Hematopoietic multipotent progenitor cell (in vitro differentiated cells): ENCODE results near the gene POLDIP3. TPM values are rescaled to one million over a fixed set of nuclear protein-coding genes. Genes with fewer than 3 reads are reported as not detected.

Experiments used
- DNase-seq, 3 donors: peaks; one replicate each; pipeline ENCODE4 v3.0.0-alpha.2; 2011 to 2015; ENCODE audit warnings: low read depth in 2 of 3, low spot score in 2 of 3
- total RNA-seq: library from RNA; depleted of rRNA; stranded (reverse); fragments of >200 nt; gene quantifications from one replicate; pipeline ENCODE4 v1.2.3, GENCODE V29; 2012

The POLDIP3 gene, protein sequence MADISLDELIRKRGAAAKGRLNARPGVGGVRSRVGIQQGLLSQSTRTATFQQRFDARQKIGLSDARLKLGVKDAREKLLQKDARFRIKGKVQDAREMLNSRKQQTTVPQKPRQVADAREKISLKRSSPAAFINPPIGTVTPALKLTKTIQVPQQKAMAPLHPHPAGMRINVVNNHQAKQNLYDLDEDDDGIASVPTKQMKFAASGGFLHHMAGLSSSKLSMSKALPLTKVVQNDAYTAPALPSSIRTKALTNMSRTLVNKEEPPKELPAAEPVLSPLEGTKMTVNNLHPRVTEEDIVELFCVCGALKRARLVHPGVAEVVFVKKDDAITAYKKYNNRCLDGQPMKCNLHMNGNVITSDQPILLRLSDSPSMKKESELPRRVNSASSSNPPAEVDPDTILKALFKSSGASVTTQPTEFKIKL
- total RNA-seq: 37.4 TPM

DNA sequence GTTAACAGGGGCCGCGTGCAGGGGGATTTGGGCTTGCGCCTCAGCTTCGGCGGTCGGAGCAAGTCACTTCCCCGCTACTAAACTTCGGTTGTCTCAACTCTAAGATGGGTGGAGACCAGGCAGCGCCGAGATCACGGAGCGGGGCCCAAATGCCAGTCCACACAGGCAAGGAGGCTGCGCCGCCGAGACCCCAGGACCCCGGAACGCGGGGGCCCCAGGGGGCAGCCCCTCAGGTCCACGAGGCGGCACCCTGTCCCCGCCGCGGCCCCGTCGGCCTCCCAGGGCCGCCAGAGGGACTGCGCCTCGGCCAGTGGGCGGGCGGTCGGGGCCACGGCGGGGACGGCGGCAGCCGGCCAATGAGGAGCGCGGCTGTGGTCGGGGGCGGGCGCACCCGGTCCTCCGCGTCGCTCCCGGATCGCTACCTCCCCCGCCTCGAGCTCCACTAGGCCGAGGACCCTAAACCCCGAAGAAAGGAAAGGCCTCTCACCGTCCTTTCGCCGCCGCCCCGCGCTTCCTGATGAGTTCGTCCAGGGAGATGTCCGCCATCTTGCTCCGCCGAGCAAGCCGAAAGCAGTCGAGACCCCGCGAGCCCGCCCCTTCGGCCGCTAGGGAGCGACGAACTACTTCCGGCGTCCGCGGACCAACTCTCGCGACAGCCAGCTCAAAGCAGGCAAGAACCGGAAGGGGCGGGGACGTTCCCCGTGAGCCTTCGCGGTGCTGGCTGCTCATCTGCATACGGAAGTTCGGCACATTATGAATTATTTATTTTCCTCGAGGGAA is at the start of gene POLDIP3:
POLDIP3 (minus strand) TSS at position 572 of the 780 bp plus-strand sequence; CDS start at position 546, 26 bp downstream.
- peak; percentile 96 to 99 (median 99) for DNase-seq

DNA sequence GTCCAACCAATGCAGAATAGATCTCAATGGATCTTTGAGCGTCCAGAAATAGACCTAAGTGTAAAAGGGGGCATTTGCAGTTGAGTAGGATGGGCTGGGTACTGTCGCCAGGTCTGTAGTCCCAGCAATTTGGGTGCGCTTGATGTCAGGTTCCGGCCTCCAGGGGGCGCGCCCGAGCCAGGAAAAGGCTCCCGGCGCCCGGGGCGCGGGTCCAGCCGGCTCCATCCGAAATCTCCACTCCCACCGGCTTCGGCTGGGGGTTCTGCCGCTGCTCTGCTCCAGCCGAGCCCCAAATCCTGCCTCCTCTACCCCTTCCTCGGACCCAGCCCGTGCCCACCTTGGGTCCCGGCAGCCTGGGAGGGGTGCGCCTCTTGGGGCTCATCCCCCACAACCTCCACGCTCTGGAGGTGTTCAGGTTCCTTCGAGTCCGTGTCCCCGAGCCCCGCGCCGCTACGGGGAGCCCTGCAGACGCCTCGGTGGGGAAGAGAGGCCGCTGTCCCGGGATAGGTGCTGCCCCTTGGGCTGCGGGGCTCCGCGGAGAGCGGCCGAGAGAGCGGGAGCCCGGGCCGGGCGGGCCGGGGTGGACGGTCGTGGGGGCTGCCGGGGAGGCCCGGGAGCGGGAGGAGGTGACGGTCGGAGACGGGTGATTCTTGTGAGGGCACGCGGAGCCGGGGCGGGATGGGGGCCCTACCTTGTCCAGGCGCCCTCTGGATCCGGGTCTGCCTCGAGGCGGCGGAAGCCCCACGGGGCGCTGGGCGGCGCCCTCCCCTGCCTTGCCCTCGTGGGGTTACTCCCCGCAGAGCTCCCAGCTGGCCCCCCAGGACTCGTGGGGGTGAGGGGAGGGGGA is 47.5 kb upstream of the POLDIP3 start:
- peak; percentile 62 to 79 (median 66) for DNase-seq

DNA sequence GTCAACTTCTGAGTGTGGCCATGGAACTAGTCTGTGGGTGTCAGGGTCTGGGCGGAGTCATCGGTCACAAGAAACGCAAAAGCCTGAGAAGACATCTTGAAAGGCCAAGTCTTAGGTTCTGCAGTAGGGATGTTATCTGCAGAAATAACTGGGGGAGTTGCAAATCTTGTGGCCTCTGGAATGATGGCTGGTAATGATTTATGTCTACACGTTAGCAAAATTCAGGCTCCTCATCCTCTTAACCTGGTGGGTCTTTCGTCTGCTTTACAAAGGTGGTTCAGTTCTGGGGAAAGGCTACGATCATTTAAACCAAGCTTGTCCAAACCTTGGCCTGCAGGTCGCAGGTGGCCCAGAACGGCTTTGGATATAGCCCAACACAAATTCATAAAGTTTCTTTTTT is 41.9 kb upstream of the POLDIP3 start:
- no peak for DNase-seq

DNA sequence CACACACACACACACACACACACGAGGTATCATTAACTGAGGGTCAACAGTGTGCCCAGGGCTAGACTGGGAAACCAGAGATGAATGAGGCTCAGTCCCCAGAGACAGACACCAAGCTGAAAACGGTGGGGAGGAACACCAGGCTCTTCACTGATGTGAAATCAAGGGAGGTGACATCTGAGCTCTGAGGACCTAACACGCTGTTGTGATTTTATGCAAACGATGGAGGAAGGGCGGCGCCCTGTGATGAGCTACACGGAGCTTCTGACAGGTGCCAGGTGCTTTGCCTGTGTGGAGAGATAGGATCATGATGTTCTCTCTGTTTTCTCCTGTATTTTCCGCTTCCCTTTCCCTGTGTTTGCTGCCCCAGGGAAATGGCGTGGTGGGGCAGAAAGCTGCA is 41.0 kb upstream of the POLDIP3 start:
- no peak for DNase-seq

DNA sequence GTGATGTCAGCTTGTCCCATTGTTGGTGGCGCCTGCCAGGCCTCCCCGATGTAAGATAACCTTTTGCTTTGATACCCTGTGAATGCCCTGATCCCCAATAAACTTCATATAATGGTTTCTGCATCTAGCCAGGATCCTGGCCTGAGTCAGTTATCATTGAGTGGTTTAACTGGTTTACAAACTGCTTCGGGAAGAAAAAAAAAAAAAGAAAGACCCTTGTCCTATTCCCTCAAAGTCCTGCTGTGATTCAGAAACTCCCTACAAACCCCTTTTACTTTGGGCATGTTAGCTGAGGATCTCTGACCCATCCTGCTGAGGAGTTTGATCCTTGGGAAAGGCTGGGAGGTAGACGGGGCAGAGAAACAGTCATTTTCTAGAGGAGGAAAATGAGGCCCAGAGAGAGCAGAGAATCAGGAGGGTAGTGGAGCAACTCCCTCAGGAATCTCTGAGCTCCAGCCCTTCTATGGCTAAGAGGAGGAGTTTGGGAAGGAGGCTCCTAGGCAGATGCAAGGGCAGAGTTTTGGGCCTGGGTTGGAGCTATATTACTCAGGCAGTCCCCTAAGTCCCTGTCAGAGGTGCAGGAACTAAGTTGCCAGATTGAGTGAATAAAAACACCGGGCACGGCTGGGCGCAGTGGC is 39.9 kb upstream of the POLDIP3 start:
- DNase-seq: no peak

DNA sequence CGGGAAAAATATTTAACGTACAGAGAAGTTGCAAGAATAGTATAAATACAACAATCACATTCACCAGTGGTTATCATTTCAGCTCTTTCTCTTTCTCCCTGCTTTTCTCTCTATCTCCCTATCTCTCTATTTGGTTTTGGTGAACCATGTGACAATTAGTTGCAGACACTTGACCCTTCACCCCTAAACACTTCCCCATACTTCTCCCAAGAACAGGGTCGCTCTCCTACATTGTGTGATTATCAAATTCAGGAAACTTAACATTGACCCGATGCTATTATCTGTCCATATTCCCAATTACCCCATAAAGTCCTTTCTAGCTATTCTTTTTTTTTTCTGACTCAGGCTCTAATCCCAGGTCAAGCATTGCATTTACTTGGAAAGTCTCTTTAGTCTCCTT is 39.3 kb upstream of the POLDIP3 start:
- DNase-seq: no peak

DNA sequence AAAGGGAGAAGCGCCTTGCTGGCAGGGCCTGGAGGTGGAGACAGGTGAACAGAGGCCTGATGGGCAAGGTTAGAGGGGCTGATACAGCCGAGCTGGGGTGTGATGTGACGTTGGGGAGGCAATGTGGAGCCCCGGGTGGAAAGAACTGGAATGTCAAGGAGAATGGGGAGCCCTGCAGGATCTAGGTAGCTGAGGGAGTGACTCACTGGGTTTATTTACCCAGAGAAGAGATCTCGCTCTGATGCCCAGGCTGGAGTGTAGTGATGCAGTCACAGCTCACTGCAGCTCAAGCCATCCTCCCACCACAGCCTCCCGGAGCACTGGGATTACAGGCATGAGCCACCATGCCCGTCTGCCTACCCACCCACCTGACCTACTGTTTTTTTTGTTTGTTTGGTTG is 36.5 kb upstream of the POLDIP3 start:
- no peak for DNase-seq

DNA sequence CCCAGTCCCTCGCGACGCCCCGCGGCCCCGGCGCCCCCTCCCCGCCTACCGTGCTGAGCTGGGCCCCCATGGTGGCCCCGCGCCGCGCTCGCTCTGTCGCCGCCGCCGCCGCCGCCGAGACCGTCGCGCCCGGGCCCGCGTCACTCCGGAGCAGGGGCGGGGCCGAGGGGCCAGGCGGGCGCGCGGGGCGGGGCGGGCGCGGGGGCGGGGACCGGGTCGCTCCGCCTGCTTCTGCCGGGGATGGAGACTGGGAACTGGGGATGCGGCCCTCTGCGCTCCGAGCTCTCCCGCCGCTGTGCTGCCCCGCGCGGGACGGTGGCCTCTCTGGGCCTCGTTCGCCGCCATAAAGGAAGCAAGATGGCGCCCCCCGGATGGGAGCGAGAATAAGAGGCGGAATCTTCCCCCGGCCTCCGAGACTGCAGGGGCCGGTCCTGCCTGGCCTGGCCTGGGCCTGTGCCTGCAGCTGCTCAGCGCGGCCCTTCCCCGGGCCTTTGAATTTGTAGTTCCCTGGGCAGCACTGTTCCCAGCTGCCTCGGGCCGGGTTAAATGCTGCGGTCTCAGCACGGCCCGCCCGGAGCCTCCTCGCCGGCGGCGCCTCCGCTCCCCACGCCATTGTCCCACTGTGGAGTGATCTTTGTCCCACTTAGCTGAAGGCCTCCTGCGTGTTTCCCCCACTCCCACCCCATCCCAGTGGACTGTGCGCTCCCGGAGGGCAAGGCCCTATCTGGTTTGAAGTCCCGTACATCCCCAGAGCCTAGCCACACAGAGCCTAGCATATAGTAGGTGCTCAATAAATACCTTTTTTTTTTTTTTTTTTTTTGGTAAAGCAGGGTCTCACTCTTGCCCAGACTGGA is 34.8 kb upstream of the POLDIP3 start, which contains the start of gene CYB5R3:
CYB5R3 (minus strand) TSS at position 147 of the 854 bp plus-strand sequence; CDS start at position 70, 77 bp downstream.
- DNase-seq: peak; percentile 39 to 81 (median 76)

DNA sequence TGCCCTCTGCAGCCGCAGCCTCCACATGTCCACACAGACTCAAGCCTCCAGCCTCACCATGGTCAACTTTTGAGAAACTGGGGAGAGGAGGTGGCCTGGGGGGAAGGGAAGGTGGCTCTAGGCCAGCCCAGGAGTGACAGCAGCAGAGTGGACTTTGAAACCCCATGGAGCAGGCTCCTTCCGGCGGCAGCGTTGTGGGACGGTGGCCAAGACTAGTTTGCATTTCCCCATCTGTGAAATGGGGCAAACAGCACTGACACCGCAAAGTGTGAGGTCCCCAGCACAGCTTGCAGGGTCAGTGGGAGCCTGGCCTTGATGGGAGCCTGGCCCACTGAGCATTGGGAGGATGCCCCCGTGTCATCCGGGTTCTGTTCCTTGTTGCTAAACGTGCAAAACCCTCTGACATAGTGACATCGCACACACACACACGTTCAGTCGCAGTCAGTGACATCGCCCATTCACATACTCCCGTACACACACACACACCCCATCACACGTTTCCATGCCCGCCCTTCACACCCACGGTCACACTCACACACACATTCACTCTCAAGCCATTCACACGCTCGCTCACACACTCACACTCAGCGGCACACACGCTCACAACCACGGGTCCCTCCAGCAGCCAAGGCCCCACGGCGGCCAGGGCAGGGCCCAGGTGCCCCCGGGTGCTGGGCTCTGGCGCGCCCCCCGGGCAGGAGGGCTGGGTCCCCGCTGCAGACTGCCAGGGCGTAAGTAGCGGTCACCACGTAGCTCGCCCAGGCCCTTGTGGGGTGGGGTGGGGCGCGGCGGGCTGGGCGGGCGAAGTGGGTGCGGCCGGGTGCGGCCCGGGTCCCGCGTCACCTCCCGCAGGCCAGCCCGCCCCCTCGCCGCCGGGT is 33.9 kb upstream of the POLDIP3 start:
- DNase-seq: peak in 1 of 3 donors; percentile 40

DNA sequence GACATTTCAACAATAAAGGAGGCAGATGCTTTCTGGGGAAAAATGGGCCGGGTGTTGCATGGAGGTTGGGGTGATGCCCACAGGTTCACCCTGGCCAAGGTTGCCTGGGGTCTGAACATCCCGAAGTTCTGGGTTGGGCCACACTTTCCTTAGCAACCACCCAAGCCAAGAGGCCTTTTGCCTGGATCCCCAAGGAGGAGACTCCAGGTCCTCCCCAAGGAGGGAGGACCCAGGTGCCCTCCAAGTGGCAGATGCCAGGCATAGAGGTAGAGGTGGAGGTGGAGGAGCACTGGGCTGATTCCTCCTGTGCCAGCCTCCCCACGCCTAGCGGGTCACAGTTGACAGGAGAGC is 33.3 kb upstream of the POLDIP3 start:
- no peak for DNase-seq

DNA sequence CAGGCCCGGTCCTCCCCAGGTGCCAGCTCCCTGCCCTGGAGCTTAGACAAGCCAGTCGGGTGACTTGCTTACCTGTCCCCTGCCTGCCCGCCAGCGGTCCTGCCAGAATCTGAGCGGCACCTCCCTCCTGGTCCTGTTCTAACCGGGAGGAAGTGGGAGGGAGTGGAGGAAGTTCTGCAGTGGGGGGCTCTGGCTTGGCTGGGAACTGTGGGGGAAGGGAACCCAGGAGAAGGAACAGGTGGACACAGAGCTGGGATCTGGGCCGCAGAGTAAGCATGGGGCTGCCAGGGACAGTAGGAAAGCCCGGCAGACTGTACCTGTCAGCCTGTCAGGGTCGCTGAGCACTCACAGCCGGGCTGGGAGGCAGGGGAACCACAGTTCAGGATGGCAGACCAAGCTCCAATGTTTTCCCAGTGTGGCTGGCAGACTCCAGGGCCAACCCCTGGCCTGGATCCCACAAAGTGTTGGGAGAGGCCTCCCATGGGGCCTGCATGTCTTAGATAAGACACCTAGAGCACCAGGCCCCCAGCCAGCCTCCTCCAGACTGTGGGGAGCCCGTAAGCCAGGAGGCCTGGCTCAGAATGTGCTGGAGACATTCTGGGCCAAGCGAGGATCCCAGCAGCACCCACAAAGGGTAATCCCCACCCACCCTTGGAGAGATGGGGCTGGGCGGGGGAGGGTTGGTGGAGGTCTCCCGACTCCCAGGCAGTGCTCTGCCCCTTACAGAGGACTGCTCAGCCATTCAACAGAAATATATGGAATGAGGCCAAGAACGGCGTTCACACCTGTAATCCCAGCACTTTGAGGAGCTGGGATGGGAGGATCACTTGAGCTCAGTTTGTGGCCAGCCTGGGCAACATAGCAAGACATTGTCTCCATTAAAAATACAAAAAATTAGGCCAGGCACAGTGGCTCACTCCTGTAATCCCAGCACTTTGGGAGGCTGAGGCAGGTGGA is 32.2 kb upstream of the POLDIP3 start:
- no peak for DNase-seq

DNA sequence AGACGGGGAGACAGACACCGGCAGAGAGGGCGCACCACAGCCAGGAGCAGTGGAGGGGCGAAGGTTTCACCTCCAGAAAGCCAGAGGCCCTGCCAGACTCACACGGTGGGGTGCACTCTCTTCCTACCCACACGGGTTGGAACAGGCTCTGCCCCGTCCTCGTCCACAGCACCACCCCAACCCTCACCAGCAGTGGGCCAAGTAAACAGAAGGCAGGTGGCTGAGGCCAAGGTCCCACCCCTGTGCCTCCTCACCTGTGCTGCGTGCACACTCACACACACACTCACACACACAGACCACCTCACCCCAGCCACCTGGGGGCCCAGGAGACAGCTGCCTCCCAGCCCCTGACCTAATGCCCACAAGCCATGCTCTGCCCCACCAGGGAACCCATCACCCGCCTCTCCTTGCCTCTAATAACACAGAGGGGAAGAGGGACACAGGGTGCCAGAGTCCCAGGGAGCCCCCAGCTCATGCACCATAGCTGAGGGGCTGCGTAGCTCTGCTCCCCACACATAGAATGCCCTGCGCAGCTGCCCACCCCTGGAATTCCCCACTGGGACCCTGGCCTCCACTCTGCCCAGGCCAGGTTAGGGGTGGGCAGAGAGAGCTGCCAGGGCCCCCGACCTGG is 31.4 kb upstream of the POLDIP3 start:
- DNase-seq: no peak

DNA sequence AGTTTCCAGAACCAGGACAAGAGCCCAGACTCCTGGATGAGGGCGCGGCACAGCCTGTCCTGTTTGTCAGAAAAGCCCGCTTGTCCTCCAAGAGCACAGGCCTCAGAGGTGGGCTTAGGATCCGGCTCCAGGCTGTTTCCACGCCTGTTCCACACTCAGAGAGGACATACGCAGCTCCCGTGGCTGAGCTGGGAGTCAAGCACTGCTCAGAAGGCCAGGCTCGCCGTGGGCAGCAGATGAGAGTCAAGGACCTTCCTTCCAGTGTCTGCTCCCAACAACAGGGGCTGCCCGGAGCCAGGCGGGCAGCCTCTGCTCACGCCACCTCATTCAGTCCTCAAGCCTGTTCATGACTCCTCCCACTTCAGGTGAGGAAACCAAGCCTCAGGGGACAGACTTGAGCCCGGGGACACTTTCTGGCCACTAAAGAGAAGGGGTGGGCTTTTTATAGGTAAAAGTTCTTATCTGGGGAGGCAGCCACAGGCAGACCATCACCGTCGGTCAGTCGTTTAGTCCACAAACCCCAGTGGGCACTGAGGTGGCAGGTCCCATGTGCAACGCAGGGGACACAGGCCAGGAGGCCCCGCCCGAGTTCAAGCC is 30.8 kb upstream of the POLDIP3 start:
- DNase-seq: no peak

DNA sequence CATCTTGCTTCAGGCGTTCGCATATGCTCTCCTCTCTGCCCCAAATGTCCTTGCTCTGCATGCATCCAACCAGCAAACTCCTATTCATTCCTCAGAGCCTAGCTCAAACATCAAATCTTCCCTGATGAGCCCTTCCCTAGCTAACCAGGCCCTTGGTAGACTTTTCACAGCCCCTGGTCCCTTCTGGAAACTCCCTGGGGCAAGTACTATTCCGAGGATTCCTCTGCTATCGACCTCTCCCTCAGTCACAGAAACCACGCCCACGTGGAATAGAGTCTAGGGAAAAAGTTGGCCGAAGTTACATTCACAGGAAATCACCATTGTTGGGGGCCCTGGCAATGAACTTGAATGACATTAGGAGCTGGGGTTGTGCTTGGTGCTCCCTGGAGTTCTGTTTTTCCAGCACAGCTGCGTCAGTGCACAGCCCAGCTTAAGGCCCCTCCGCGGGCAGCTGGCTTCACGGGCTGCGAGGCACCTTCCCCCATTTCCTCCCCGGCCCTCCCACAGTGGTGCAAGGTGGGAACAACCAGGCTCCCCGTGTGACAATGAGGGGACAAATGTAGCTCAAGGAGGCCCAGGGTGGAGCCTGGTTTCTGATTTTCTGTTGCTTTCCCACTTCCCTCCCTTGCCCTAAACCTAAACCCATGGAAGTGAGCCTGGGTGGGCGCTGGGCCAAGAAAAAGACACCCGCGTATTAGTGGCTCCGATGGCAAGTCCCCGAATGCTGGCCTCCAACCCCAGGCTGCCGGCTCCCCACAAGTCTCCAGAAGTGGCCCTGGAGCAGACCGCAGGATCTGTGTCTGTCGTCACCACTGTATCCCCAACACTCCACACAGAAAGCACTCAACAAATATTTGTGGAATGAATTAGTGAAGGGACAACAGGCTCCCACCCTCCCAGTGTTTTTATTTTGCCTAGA is 30.0 kb upstream of the POLDIP3 start:
- DNase-seq: no peak

DNA sequence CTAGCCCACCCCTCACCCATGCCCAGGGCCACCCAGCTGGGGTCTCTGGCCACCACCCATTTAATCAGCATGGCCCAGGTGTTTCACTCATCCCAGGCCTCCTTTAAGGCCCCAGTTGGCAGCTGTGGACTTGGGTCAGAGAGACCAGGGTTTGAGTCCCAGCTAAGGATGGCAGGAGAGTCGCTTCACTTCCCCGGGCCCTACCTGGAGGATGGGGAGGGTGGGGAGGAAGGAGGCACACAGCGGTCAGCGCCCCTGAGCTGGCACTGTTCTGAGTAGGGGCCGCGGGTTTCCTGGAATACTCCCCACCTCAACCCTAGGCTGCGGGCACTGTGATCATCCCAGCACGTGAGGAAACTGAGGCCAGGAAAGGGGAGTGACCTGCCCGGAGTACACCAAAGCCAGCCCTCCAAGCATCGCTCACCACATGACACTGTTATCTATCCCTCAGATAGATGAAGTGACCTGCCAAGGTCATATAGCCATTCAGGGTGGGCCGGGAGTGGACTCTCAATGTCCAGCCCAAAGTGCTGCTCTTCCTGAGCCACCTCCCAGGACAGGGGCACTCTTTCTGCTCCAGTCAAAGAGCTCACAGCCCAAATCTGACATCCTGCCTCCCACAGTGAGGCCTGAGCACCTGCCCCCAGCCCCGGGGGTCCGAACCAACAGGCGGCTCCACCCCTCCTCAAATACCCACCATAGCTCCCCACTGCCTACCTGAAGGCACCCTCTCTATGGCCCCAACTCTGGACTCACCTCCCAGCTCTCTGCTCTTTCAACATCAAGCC is 29.1 kb upstream of the POLDIP3 start:
- DNase-seq: no peak
